HFFc6 (cell line): ENCODE data around the gene IBSP. TPM values are rescaled to one million over a fixed set of nuclear protein-coding genes. Genes with fewer than 3 reads are reported as not detected.

Experiments used
- DNase-seq: peaks from one replicate; pipeline ENCODE4 v3.0.0-alpha.2; 2018
- H3K27ac Mint-ChIP-seq: 2 replicates; pipeline ENCODE4 v1.8.0; 2020; ENCODE audit warnings: mild to moderate bottlenecking, mixed read lengths
- H3K27me3 Mint-ChIP-seq: 2 replicates; pipeline ENCODE4 v1.8.0; 2021; ENCODE audit warnings: mild to moderate bottlenecking, moderate library complexity, mixed read lengths; ENCODE audit not compliant: insufficient read depth
- H3K36me3 Mint-ChIP-seq: 2 replicates; pipeline ENCODE4 v1.8.0; 2021; ENCODE audit warnings: low read depth, mixed read lengths
- H3K4me1 Mint-ChIP-seq: 2 replicates; pipeline ENCODE4 v1.8.0; 2020; ENCODE audit warnings: low read depth, mixed read lengths
- H3K4me3 Mint-ChIP-seq: 2 replicates; pipeline ENCODE4 v1.8.0; 2020; ENCODE audit warnings: mild to moderate bottlenecking, moderate library complexity, mixed read lengths
- H3K9me3 Mint-ChIP-seq: 2 replicates; pipeline ENCODE4 v1.8.0; 2020; ENCODE audit warnings: mild to moderate bottlenecking, mixed read lengths
- long read RNA-seq: library from polyadenylated mRNA; unstranded; transcript quantifications from one replicate; pipeline ENCODE4 v2.0.0, GENCODE V29; 2019
- total RNA-seq, 6 experiments: library from RNA; stranded (reverse); fragmentation: NEBNext Ultra II Directional; extraction: Animal tissue kit (Norgen Biotek cat#: 25700); gene quantifications; 2 replicates in 1 of 6; 3 replicates in 5 of 6; pipeline ENCODE4 v1.2.3, GENCODE V29; 2021
- TF ChIP-seq, protein P1 (sequence below): fragments of 200-600 bp; sonication (generic); IDR thresholded peaks from 2 replicates; pipeline ENCODE4 v1.5.0; 2021; ENCODE audit warnings: antibody characterized with exemption, mild to moderate bottlenecking

IBSP gene, protein sequence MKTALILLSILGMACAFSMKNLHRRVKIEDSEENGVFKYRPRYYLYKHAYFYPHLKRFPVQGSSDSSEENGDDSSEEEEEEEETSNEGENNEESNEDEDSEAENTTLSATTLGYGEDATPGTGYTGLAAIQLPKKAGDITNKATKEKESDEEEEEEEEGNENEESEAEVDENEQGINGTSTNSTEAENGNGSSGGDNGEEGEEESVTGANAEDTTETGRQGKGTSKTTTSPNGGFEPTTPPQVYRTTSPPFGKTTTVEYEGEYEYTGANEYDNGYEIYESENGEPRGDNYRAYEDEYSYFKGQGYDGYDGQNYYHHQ
- not detected for total RNA-seq
- long read RNA-seq = 0 reads

DNA sequence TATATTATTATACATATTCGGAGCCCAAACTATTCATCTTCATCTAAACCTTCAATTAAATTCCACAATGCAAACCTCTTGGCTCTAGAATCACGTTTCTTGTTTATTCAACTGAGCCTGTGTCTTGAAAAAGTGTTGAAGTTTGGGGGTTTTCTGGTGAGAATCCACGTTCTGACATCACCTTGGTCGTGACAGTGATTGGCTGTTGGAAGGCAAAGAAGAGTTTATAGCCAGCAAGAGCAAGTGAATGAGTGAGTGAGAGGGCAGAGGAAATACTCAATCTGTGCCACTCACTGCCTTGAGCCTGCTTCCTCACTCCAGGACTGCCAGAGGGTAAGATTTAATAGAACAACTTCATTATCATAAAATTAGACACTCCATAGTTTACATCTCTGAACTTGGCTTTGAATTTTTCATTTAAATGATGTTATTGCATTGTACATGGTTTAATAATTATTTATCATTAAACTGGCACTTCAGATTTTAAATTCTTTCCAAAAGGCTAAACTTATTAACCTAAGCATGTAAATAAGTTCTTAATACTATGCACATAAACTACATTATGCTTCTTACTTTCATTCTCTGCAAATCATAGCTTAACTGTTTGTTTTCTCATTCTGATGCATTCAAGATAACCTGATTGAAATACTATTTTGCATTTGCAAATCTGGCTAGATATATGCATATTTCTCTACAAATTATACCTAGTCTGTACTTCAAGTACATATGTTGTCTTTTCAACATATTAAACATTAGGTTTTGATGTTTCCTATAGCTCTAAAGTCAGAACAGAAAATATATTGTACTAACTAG, at the start of gene IBSP:
IBSP (plus strand) TSS at position 254 of the 813 bp plus-strand sequence. CDS start 2,808 bp downstream, outside the sequence.
- no peaks in the 10 kb centered on the region for H3K27me3 Mint-ChIP-seq
- H3K9me3 Mint-ChIP-seq = no peaks in the 10 kb centered on the region
- no peaks in the 10 kb centered on the region for H3K4me1 Mint-ChIP-seq
- H3K36me3 Mint-ChIP-seq = no peaks in the 10 kb centered on the region
- H3K27ac Mint-ChIP-seq = no peak within 1 kb of the TSS
- DNase-seq = no peak
- TF ChIP-seq, protein P1, sequence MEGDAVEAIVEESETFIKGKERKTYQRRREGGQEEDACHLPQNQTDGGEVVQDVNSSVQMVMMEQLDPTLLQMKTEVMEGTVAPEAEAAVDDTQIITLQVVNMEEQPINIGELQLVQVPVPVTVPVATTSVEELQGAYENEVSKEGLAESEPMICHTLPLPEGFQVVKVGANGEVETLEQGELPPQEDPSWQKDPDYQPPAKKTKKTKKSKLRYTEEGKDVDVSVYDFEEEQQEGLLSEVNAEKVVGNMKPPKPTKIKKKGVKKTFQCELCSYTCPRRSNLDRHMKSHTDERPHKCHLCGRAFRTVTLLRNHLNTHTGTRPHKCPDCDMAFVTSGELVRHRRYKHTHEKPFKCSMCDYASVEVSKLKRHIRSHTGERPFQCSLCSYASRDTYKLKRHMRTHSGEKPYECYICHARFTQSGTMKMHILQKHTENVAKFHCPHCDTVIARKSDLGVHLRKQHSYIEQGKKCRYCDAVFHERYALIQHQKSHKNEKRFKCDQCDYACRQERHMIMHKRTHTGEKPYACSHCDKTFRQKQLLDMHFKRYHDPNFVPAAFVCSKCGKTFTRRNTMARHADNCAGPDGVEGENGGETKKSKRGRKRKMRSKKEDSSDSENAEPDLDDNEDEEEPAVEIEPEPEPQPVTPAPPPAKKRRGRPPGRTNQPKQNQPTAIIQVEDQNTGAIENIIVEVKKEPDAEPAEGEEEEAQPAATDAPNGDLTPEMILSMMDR = no peak
- H3K4me3 Mint-ChIP-seq = no peak within 1 kb of the TSS

DNA sequence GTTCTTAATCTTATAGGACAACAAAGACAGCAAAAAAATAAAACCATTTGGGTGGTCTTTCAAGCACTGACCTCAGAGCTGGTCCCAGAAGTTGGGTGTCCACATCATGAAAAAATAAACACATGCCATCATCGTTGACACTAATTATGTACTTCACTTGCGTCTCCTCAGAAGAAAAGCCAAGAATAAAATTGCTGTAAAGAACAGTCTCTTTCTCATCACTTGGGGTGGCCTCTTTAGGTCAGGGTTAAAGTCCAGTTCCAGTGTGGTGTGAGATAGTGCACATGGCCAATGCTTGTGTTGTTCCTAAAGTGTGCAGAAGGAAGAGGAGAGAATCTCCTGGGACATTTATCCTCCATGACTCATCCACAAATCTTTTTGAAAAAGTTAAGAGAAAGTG, 49.5 kb upstream of the IBSP start:
- H3K4me1 Mint-ChIP-seq = no peaks in the 10 kb centered on the region
- H3K36me3 Mint-ChIP-seq = no peaks in the 10 kb centered on the region
- TF ChIP-seq, protein P1 = no peak
- no peak overlapping the region for H3K4me3 Mint-ChIP-seq
- H3K9me3 Mint-ChIP-seq = no peaks in the 10 kb centered on the region
- no peak for DNase-seq
- H3K27ac Mint-ChIP-seq = no peak overlapping the region
- H3K27me3 Mint-ChIP-seq = no peaks in the 10 kb centered on the region; the same call in none of the 2 replicates

DNA sequence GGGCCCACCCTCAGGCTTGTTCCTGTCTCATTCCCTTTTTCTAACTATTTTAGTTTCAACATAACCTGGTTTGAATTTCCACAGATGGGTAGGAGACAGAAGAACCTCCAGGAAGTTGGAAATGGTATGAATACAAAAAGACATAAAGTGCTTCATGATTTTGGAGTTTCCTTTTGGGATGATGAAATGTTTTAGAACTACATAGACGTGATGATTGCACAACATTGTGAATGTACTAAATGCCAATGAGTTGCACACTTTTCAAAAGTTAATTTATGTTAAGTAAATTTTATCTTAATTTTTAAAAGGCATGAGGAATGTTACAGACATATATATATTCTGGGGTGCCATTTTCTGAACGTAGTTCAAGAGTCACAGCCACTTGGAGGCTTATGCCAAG, 41.1 kb upstream of the IBSP start:
- Mint-ChIP-seq H3K36me3 (no peaks in the 10 kb centered on the region), H3K9me3 (no peaks in the 10 kb centered on the region), H3K27ac (no peak overlapping the region), H3K27me3 (peaks cover 5% of the 10 kb centered on the region), H3K4me1 (no peaks in the 10 kb centered on the region), H3K4me3 (no peak overlapping the region)
- DNase-seq = no peak
- TF ChIP-seq, protein P1 = no peak

DNA sequence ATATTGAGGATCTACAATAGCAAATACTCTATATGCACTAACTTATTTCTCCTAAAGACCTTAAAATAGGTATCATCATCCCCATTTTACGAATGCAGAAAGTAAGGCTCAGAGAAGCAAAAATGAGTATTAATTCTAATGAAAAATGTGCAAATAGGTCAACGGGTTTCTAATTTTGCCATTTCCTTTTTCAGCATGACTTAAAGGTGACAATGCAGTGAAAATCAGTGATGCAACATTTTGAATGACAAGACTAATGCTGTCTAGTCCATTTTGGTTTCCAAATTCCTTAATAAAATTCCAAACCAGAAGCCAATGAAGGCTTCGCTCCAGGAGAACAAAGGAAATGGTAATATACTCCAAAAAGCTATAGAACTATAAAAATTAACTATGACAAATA, 37.0 kb upstream of the IBSP start:
- Mint-ChIP-seq H3K27me3 (peaks cover 5% of the 10 kb centered on the region), H3K4me1 (no peaks in the 10 kb centered on the region), H3K4me3 (no peak overlapping the region), H3K9me3 (no peaks in the 10 kb centered on the region), H3K27ac (no peak overlapping the region), H3K36me3 (no peaks in the 10 kb centered on the region)
- DNase-seq = no peak
- TF ChIP-seq, protein P1 = no peak

DNA sequence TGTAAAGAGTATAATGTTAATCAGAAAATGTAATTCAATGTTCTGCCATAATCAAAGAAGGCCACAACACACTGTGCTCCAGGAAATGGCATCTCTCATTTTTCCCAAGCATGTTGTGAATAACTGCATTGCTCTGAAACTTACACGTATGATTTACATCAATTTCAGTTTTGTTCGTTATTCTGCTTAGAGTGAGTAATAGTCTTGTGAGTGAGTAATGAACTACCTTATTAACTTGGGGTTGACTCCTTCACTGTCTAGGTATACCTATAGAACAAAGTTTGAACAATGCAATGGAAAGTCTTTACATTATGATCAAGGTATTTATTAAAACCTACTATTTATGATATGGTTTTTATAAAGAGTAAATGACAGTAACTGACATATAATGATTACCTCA, 17.8 kb upstream of the IBSP start:
- TF ChIP-seq, protein P1 = no peak
- H3K27ac Mint-ChIP-seq = no peak overlapping the region
- H3K9me3 Mint-ChIP-seq = no peaks in the 10 kb centered on the region
- no peak for DNase-seq
- no peaks in the 10 kb centered on the region for H3K4me1 Mint-ChIP-seq
- no peak overlapping the region for H3K4me3 Mint-ChIP-seq
- H3K27me3 Mint-ChIP-seq = peaks cover 11% of the 10 kb centered on the region
- H3K36me3 Mint-ChIP-seq = no peaks in the 10 kb centered on the region
